ENCODE results near the gene NAP1L4. TPM values are rescaled to one million over a fixed set of nuclear protein-coding genes. Genes with fewer than 3 reads are reported as not detected.
"Not testable (repeated sequence)": the region's sequence is repeated elsewhere in the genome, so short reads cannot be mapped to it uniquely, and the experiment has no call there.

Gene NAP1L4
- total RNA-seq, 2 donors from 2014 or later: 198 to 206 TPM

DNA sequence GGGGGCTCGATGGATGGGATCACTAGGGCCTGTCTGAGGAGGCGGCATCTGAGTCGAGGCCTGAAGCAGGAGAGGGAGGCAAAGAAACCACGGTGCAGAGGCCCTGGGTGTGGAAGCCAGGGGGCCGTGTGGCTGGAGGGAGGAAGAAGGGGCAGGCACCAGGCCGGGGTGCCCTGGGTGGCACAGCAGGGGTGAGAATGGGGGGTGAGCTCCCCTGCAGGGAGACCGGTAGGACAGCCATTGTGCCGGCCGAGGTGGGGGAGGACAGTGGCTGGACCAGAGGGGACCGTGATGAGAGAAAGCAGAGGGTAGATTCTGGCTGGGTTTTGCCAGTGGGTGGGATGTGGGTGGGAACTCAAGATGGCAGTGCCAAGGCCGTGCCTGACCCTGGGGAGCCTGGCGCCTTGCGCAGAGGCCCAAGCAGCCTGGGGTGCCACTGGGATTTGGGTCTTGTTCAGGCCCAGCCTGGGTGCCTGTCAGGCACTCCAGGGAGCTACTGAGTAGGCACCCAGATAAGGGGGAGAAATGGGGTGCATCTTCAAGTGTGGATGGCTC is 81.7 kb downstream of the NAP1L4 start:
- Histone ChIP-seq H3K4me1 (ENCODE audit: control insufficient read depth, insufficient read depth, low read length) (no peaks in the 10 kb centered on the region), H3K36me3 (ENCODE audit: control insufficient read depth, insufficient read depth, low read length) (no peaks in the 10 kb centered on the region), H3K9me3 (ENCODE audit: control insufficient read depth, low read length) (no peaks in the 10 kb centered on the region), H3K4me3 (ENCODE audit: low read length) (no peak overlapping the region), H3K9ac (ENCODE audit: extremely low read depth, low read length, poor library complexity, severe bottlenecking) (no peak overlapping the region), H3K27me3 (ENCODE audit: control insufficient read depth, insufficient read depth, low read length, poor library complexity, severe bottlenecking) (no peaks in the 10 kb centered on the region), H3K27ac (ENCODE audit: low read depth, low read length) (no peak overlapping the region)
- peaks cover 9% of the 10 kb centered on the region for H3K9me3 Mint-ChIP-seq
- WGBS, 2 experiments (ENCODE audit: insufficient coverage in 1 of 2, insufficient read length in 1 of 2): 87 to 91% methylated on average over 10 to 13 of the region's 13 CpGs
- H3K4me3 Mint-ChIP-seq: no peak overlapping the region
- H3K4me1 Mint-ChIP-seq: peaks cover 5% of the 10 kb centered on the region
- peak overlapping the region; percentile 23 for H3K27ac Mint-ChIP-seq
- DNase-seq: no peak
- peaks cover 4% of the 10 kb centered on the region for H3K27me3 Mint-ChIP-seq (ENCODE audit: insufficient read depth)
- H3K36me3 Mint-ChIP-seq (ENCODE audit: low read depth): peaks cover 14% of the 10 kb centered on the region
- TF ChIP-seq, protein P1, sequence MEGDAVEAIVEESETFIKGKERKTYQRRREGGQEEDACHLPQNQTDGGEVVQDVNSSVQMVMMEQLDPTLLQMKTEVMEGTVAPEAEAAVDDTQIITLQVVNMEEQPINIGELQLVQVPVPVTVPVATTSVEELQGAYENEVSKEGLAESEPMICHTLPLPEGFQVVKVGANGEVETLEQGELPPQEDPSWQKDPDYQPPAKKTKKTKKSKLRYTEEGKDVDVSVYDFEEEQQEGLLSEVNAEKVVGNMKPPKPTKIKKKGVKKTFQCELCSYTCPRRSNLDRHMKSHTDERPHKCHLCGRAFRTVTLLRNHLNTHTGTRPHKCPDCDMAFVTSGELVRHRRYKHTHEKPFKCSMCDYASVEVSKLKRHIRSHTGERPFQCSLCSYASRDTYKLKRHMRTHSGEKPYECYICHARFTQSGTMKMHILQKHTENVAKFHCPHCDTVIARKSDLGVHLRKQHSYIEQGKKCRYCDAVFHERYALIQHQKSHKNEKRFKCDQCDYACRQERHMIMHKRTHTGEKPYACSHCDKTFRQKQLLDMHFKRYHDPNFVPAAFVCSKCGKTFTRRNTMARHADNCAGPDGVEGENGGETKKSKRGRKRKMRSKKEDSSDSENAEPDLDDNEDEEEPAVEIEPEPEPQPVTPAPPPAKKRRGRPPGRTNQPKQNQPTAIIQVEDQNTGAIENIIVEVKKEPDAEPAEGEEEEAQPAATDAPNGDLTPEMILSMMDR (conservative IDR thresholded peaks at IDR 0.05): no peak

DNA sequence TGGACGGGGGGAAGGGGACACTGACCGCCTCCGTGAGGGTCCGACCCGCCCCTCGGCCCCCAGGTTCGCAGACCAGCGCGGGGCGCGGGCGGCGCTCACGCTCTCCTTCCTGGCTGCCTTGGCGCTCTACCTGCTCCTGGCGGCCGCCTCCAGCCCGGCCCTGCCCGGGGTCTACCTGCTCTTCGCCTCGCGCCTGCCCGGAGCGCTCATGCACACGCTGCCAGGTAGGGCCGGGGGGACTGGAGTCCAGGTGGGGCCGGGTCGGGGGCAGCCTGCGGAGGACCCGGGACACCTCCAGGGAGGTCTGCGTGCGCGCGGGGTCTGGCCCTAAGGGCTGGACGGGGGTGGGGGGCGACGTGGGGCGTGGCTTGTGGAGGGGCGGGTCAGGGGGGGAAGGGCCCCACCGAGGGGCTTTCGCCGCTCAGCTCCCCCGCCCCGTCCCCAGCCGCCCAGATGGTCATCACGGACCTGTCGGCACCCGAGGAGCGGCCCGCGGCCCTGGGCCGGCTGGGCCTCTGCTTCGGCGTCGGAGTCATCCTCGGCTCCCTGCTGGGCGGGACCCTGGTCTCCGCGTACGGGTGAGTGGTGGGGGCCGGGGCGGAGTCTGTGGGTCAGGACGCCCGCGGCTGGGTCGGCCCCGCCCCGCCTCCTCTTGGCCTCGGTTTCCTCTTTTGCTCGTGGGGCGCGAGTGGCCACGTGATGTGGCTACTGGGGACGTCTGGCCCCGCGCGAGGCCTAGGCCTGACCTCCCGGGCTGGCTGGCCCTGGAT is 82.8 kb downstream of the NAP1L4 start:
- no peak for DNase-seq
- H3K27me3 ChIP-seq (ENCODE audit: control insufficient read depth, insufficient read depth, low read length, poor library complexity, severe bottlenecking): no peaks in the 10 kb centered on the region
- TF ChIP-seq, protein P1 (conservative IDR thresholded peaks at IDR 0.05): no peak
- H3K36me3 Mint-ChIP-seq (ENCODE audit: low read depth): peaks cover 23% of the 10 kb centered on the region
- no peaks in the 10 kb centered on the region for H3K4me1 ChIP-seq (ENCODE audit: control insufficient read depth, insufficient read depth, low read length)
- peaks cover 5% of the 10 kb centered on the region for H3K4me1 Mint-ChIP-seq
- WGBS, 2 experiments (ENCODE audit: insufficient coverage in 1 of 2, insufficient read length in 1 of 2): 73 to 77% methylated on average over 35 to 77 of the region's 78 CpGs
- no peak overlapping the region for H3K27ac ChIP-seq (ENCODE audit: low read depth, low read length)
- H3K4me3 Mint-ChIP-seq: no peak overlapping the region
- no peak overlapping the region for H3K4me3 ChIP-seq (ENCODE audit: low read length)
- no peaks in the 10 kb centered on the region for H3K9me3 ChIP-seq (ENCODE audit: control insufficient read depth, low read length)
- no peak overlapping the region for H3K9ac ChIP-seq (ENCODE audit: extremely low read depth, low read length, poor library complexity, severe bottlenecking)
- no peaks in the 10 kb centered on the region for H3K36me3 ChIP-seq (ENCODE audit: control insufficient read depth, insufficient read depth, low read length)
- peaks cover 5% of the 10 kb centered on the region for H3K27me3 Mint-ChIP-seq (ENCODE audit: insufficient read depth)
- peaks cover 14% of the 10 kb centered on the region for H3K9me3 Mint-ChIP-seq
- H3K27ac Mint-ChIP-seq: no peak overlapping the region

DNA sequence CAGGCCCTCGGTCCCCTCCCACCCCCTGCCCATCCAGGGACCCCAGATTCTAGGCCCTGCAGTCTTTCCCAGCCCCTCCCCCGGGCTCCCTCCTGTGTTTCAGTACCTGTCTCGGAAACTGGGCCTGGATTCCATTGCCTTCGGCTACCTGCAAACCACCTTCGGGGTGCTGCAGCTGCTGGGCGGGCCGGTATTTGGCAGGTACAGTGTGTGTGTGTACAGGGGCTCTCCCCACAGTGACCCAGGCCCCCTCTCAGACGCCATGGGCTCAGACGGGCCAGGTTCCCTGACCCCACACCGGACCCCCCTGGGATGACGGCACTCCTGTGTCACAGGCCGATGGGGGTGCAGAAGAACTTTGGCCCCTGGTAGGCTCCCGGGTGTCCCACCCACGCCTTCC is 84.0 kb downstream of the NAP1L4 start:
- Histone ChIP-seq H3K27ac (ENCODE audit: low read depth, low read length) (no peak overlapping the region), H3K9ac (ENCODE audit: extremely low read depth, low read length, poor library complexity, severe bottlenecking) (no peak overlapping the region), H3K9me3 (ENCODE audit: control insufficient read depth, low read length) (no peaks in the 10 kb centered on the region), H3K4me1 (ENCODE audit: control insufficient read depth, insufficient read depth, low read length) (no peaks in the 10 kb centered on the region), H3K4me3 (ENCODE audit: low read length) (no peak overlapping the region), H3K36me3 (ENCODE audit: control insufficient read depth, insufficient read depth, low read length) (no peaks in the 10 kb centered on the region), H3K27me3 (ENCODE audit: control insufficient read depth, insufficient read depth, low read length, poor library complexity, severe bottlenecking) (no peaks in the 10 kb centered on the region)
- DNase-seq: no peak
- TF ChIP-seq, protein P1 (conservative IDR thresholded peaks at IDR 0.05): no peak
- H3K9me3 Mint-ChIP-seq: peaks cover 14% of the 10 kb centered on the region
- peaks cover 2% of the 10 kb centered on the region for H3K4me1 Mint-ChIP-seq
- H3K27me3 Mint-ChIP-seq (ENCODE audit: insufficient read depth): peaks cover 5% of the 10 kb centered on the region
- H3K36me3 Mint-ChIP-seq (ENCODE audit: low read depth): peaks cover 23% of the 10 kb centered on the region
- no peak overlapping the region for H3K4me3 Mint-ChIP-seq
- WGBS, 2 experiments (ENCODE audit: insufficient coverage in 1 of 2, insufficient read length in 1 of 2): 92 to 93% methylated on average over 5 to 14 of the region's 14 CpGs
- H3K27ac Mint-ChIP-seq: no peak overlapping the region

DNA sequence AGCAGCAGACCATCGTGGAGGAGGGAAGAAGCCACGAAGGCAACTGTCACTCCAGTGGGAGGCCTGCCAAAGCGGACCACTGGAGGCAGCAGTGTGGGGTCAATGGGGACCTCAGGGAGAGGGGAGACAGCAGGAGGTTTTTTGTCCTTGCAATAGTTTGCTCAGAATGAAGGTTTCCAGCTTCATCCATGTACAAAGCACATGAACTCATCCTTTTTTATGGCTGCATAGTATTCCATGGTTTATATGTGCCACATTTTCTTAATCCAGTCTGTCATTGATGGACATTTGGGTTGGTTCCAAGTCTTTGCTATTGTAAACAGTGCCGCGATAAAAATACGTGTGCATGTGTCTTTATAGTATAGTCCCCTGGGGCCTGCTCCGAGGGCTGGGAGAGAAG is 86.8 kb downstream of the NAP1L4 start:
- not testable (repeated sequence) for H3K4me1 Mint-ChIP-seq; H3K27ac ChIP-seq (ENCODE audit: low read depth, low read length); H3K4me3 Mint-ChIP-seq; H3K27me3 ChIP-seq (ENCODE audit: control insufficient read depth, insufficient read depth, low read length, poor library complexity, severe bottlenecking); H3K36me3 ChIP-seq (ENCODE audit: control insufficient read depth, insufficient read depth, low read length); H3K9ac ChIP-seq (ENCODE audit: extremely low read depth, low read length, poor library complexity, severe bottlenecking); H3K9me3 ChIP-seq (ENCODE audit: control insufficient read depth, low read length); H3K27ac Mint-ChIP-seq; H3K4me1 ChIP-seq (ENCODE audit: control insufficient read depth, insufficient read depth, low read length); H3K4me3 ChIP-seq (ENCODE audit: low read length); DNase-seq
- Mint-ChIP-seq H3K27me3 (ENCODE audit: insufficient read depth) (peaks cover 10% of the 10 kb centered on the region), H3K9me3 (peaks cover 14% of the 10 kb centered on the region), H3K36me3 (ENCODE audit: low read depth) (peaks cover 23% of the 10 kb centered on the region)
- WGBS, 2 experiments (ENCODE audit: insufficient coverage in 1 of 2, insufficient read length in 1 of 2): 94 to 97% methylated on average over 7 of the region's 7 CpGs
